HepG2 (cell line): ENCODE data around the gene PIAS1.

Source experiments
- FOXA3 ChIP-seq: IDR thresholded peaks from 2 replicates; pipeline ENCODE4 v1.6.1; 2016; ENCODE audit warnings: missing genetic modification reagents, missing compliant biosample characterization
- JUND ChIP-seq: sonication (generic); formaldehyde crosslinking; IDR thresholded peaks from 2 replicates; pipeline ENCODE4 v1.8.0; 2022; ENCODE audit warnings: mild to moderate bottlenecking, missing genetic modification reagents
- KAT7 ChIP-seq: IDR thresholded peaks from 2 replicates; pipeline ENCODE4 v1.6.1; 2018; ENCODE audit warnings: borderline replicate concordance, missing compliant biosample characterization
- MXI1 ChIP-seq: IDR thresholded peaks from 3 replicates; pipeline ENCODE4 v1.6.1; 2012; ENCODE audit warnings: low read depth, low read length, inconsistent platforms, borderline replicate concordance
- ZBTB21 ChIP-seq: sonication (generic); formaldehyde crosslinking; IDR thresholded peaks from 2 replicates; pipeline ENCODE4 v1.4.0; 2020; ENCODE audit warnings: missing genetic modification reagents
- ZNF629 ChIP-seq: sonication (generic); formaldehyde crosslinking; conservative IDR thresholded peaks from 2 replicates; pipeline ENCODE4 v1.5.0; 2020; ENCODE audit warnings: missing genetic modification reagents
- ZNF737 ChIP-seq: sonication (generic); formaldehyde crosslinking; IDR thresholded peaks from 2 replicates; pipeline ENCODE4 v1.5.0; 2020; ENCODE audit warnings: missing genetic modification reagents, mild to moderate bottlenecking, borderline replicate concordance

- TF ChIP-seq FOXA3 (CRISPR knock-in tag) (no peak), JUND (CRISPR knock-in tag) (no peak), ZBTB21 (no peak), KAT7 (CRISPR knock-in tag) (no peak), ZNF629 (CRISPR knock-in tag) (no peak), MXI1 (no peak), ZNF737 (CRISPR knock-in tag) (no peak)
These were observed 72.3 kb downstream of the PIAS1 start for GRCh38 chr15:68126396-68126795.
